Measurements from ENCODE around the gene HEATR5B. TPM values are rescaled to one million over a fixed set of nuclear protein-coding genes. Genes with fewer than 3 reads are reported as not detected.

The HEATR5B gene
- polyA plus RNA-seq, 1 of the 3 experiments (the other 2 are of a cell fraction), result 10.8 TPM

DNA sequence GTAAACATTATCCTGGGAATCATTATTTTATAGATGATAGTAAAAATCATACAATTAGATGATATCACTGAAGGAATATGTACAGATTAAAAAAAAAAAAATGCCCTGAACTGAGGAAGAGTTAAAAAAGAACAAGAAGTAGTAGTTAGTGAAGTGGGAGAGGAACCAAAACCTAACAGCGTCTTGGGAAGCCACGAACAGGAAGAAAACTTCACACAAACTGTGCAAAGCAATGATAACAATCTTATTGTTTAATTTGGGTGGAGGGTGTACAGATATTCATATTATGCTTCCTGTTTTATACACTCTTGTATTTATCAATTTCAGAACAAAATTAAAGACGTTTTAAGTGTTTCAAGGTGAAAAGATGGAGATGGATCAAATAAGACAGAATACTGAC, 3.5 kb downstream of the HEATR5B start (continued):
- TF ChIP-seq REST (IDR thresholded peaks at IDR 0.05; ENCODE audit: low read depth, low read length) (no peak), CHD2 (IDR thresholded peaks at IDR 0.05; ENCODE audit: low read length, partially characterized antibody) (no peak), NFIC (IDR thresholded peaks at IDR 0.05; ENCODE audit: borderline replicate concordance) (no peak), RCOR1 (IDR thresholded peaks at IDR 0.05; ENCODE audit: low read length) (no peak), MXI1 (IDR thresholded peaks at IDR 0.05; ENCODE audit: low read depth, low read length) (no peak), JUND (IDR thresholded peaks at IDR 0.05) (no peak), IRF3 (IDR thresholded peaks at IDR 0.05; ENCODE audit: low read depth, low read length) (no peak), FOXM1 (IDR thresholded peaks at IDR 0.05; ENCODE audit: low read depth) (no peak)
- TF ChIP-seq, protein P1, sequence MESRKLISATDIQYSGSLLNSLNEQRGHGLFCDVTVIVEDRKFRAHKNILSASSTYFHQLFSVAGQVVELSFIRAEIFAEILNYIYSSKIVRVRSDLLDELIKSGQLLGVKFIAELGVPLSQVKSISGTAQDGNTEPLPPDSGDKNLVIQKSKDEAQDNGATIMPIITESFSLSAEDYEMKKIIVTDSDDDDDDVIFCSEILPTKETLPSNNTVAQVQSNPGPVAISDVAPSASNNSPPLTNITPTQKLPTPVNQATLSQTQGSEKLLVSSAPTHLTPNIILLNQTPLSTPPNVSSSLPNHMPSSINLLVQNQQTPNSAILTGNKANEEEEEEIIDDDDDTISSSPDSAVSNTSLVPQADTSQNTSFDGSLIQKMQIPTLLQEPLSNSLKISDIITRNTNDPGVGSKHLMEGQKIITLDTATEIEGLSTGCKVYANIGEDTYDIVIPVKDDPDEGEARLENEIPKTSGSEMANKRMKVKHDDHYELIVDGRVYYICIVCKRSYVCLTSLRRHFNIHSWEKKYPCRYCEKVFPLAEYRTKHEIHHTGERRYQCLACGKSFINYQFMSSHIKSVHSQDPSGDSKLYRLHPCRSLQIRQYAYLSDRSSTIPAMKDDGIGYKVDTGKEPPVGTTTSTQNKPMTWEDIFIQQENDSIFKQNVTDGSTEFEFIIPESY (IDR thresholded peaks at IDR 0.05; ENCODE audit: borderline replicate concordance, low read depth), result no peak

- DNase-seq, result peak; percentile 32
- H3K4me2 ChIP-seq, result no peak overlapping the region
- peaks cover 38% of the 10 kb centered on the region for H3K79me2 ChIP-seq (ENCODE audit: insufficient read depth)
- ChIA-PET POLR2A (no interaction called here), CTCF (no interaction called here)
- 58% methylated on average over 2 of the region's 2 CpGs for WGBS (ENCODE audit: low lambda C conversion rate)
- no peaks in the 10 kb centered on the region for H3F3A ChIP-seq (replicated peaks; ENCODE audit: insufficient read depth)
- H3K4me1 ChIP-seq (ENCODE audit: control insufficient read depth in 1 of 2, insufficient read depth in 2 of 2, low read depth in 1 of 2, low read length in 1 of 2), result peaks cover 9 to 17% of the 10 kb centered on the region in 2 experiments; a peak in 3 of 4 replicates
- peaks cover 31 to 58% of the 10 kb centered on the region in 2 experiments for H3K36me3 ChIP-seq (replicated peaks in 1 of 2; ENCODE audit: control insufficient read depth in 1 of 2, insufficient read depth in 2 of 2, low read length in 1 of 2)
- no peak overlapping the region for H3K4me3 ChIP-seq (ENCODE audit: low read depth in 2 of 2, low read length in 1 of 2)
- H2AFZ ChIP-seq (ENCODE audit: low read depth), result no peak overlapping the region
- H4K20me1 ChIP-seq (ENCODE audit: insufficient read depth), result no peaks in the 10 kb centered on the region
- H3K27ac ChIP-seq (ENCODE audit: low read depth in 2 of 2, low read length in 1 of 2), result no peak overlapping the region
- no peaks in the 10 kb centered on the region for H3K9me2 ChIP-seq
- no peaks in the 10 kb centered on the region for H3K9me3 ChIP-seq
- no peak overlapping the region for H3K9ac ChIP-seq
- H3K27me3 ChIP-seq (ENCODE audit: insufficient read depth), result no peaks in the 10 kb centered on the region
- no peak for TF ChIP-seq EP300 (IDR thresholded peaks at IDR 0.05; ENCODE audit: borderline replicate concordance in 1 of 2, low read depth in 1 of 2, low read length in 1 of 2)
- no peak for TF ChIP-seq MXI1 (IDR thresholded peaks at IDR 0.05; ENCODE audit: low read depth, low read length)
- TF ChIP-seq SMC3 (IDR thresholded peaks at IDR 0.05; ENCODE audit: low read depth, low read length), result no peak
- TF ChIP-seq YY1 (IDR thresholded peaks at IDR 0.05; ENCODE audit: low read depth), result no peak
- TF ChIP-seq PBX3 (IDR thresholded peaks at IDR 0.05), result no peak
- no peak for TF ChIP-seq GABPA (IDR thresholded peaks at IDR 0.05; ENCODE audit: low read depth)
- TF ChIP-seq FOXJ3 (CRISPR knock-in tag; IDR thresholded peaks at IDR 0.05), result no peak
- TF ChIP-seq, protein P1 (IDR thresholded peaks at IDR 0.05; ENCODE audit: borderline replicate concordance, low read depth), result no peak
- TF ChIP-seq TEAD4 (IDR thresholded peaks at IDR 0.05; ENCODE audit: borderline replicate concordance, insufficient read depth), result no peak
- no peak for TF ChIP-seq USF2 (IDR thresholded peaks at IDR 0.05; ENCODE audit: borderline replicate concordance, low read depth, low read length)
- no peak for TF ChIP-seq FOXM1 (IDR thresholded peaks at IDR 0.05; ENCODE audit: low read depth)
- no peak for TF ChIP-seq GATA2 (CRISPR knock-in tag; IDR thresholded peaks at IDR 0.05)
- TF ChIP-seq MAX (IDR thresholded peaks at IDR 0.05; ENCODE audit: low read depth), result no peak
- no peak for TF ChIP-seq NRF1 (IDR thresholded peaks at IDR 0.05; ENCODE audit: low read depth, low read length)
Measured at GRCh38 chr2:37080266-37080665, 3.9 kb downstream of the HEATR5B start.

All from SK-N-SH (cell line).